NCI-H2171 treated with DMSO at 0.1 percent for 48 hours (cell line): ENCODE measurements around the gene TULP1.
A peak's percentile ranks its signal among the peaks of the same experiment; 100 is the strongest.
"Not testable (repeated sequence)": the region's sequence is repeated elsewhere in the genome, so short reads cannot be mapped to it uniquely, and the experiment has no call there.

ENCODE experiments used
- DNase-seq: peaks from one replicate; lab custom pipeline; 2025; lab: John Stamatoyannopoulos, UW

Gene TULP1

DNA sequence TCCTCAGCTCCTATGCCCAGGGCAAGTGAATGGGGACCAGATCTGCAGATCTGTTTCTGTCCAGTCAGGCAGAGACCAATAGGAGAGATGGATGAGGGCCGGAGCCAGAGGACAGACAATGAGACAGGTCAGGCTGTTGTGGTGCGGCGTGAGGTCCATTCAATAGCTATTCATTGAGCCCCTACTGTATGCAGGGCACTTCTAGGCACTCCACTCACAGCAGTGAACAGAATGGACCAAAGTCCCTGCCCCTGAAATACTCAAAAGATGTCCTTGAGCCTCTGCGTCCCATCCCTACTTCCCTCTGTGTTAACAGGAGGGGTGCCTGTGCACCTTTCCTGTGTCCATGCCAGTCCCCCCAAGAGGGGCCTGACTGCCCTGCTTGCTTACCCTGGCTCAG is 8.5 kb upstream of the TULP1 start:
- DNase-seq = no peak

DNA sequence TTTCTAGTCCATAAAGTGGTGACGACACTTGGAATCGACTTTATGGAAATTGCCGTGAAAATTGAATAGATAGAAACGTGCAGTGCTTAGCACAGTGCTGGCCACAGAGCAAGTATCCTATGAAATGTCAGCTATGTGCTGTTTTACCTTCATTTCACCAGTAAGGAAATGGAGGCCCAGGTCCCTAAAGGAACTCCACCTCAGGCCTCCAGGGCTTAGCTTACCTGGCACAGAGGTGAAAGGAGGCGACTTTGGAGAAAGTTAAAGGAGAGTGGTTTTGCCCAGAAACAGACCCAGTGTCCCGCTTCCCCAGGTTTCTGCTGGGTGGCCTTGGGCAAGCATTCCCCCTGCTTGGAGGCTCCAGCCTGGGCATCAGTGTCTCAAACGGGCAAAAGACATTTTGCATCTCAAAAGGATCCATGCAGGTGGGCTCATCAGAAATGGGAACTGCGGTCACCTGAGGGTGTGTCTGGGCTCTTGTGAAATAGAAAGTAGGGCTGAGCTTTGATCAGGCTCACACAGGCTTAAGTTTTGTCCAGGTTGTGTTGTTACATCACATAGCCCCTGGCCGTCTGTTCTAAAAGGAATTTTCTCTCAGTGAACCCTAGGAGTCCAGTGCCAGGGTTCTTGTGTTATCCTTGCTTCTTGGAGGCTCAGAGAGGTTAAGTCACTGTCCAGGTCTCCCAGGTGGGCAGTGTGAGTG is 6.8 kb upstream of the TULP1 start:
- DNase-seq = no peak

DNA sequence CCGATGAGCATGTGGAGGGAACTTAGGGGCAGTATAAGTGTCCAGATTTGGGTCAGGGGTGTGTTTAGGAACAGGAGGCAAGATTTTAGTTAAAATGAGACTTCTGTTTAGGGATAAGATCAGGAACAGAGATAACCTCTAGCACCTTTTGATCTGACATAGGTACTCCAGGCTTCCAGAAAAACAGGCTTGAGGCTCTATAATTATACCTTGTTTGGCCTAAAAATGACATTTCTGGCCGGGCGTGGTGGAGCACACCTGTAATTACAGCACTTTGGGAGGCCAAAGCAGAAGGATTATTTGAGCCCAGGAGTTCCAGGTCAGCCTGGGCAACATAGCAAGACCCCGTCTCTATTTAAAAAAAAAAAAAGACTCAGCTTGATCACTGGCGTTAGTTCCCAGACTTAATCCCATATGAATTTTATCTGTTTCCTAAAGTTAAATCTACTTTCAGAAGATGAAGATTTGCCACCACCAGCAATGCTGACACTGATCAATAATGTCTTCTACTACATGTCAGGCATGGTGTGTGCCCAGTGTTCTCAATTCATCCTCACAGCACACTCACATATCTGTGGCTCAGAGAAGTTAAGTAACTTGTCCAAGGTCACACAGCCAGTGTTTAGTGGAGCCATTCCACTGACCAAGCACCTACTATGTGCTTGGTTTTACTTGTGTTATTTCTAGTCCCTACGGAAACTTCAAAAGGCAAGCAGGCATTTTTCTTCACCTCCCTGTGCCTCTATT is 6.0 kb upstream of the TULP1 start:
- DNase-seq = no peak

DNA sequence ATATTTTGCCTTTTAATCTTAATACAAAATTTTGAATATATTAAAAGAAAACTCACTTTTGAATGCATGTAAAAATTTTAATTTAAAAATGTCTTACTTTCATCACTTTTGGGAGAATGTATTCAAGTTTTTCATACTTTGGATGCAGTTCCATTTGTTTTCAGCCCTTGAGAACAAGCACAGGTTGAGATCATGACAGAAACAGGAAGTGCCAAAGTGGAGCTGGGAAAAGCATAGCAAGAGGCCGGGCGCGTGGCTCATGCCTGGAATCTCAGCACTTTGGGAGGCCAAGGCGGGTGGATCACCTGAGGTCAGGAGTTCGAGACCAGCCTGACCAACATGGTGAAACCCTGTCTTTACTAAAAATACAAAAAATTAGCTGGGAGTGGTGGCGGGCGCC is 5.3 kb upstream of the TULP1 start:
- DNase-seq = not testable (repeated sequence)

- DNase-seq = no peak
Observed at GRCh38 chr6:35516712-35517111, 4.0 kb upstream of the TULP1 start.

DNA sequence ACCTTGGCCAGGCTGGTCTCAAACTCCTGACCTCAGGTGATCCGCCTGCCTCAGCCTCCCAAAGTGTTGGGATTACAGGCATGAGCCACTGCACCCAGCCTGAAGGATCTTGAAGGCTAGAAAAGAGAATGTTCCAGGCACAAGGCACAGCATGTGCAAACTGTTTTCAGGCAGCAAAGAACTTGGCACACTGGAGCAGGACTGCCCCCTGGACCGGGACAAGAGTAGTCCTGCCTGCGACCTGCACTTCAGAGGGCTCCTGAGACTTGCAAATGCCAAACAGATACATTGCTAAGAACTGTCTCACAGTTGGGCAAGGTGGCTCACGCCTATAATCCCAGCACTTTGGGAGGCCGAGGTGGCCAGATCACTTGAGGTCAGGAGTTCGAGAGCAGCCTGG is 3.2 kb upstream of the TULP1 start:
- not testable (repeated sequence) for DNase-seq

DNA sequence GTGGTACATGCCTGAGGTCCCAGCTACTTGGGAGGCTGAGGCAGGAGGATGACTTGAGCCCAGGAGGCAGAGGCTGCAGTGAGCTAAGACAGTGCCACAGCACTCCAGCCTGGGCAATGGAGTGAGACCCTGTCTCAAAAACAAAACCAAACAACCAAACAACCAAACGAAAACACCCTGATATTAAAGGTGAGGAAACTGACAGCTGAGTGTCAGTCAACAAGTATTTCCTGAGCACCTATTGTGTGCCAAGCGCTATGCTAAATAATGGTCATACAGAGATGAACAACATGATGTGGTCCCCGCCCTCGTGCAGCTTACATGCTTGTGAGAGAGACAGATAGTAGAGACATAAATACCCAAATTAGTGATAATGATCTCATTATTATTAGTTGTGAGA is 1.9 kb upstream of the TULP1 start:
- no peak for DNase-seq

GRCh38 chr6:35512006-35512405 is 690 bp downstream of the TULP1 start:
- no peak for DNase-seq

DNA sequence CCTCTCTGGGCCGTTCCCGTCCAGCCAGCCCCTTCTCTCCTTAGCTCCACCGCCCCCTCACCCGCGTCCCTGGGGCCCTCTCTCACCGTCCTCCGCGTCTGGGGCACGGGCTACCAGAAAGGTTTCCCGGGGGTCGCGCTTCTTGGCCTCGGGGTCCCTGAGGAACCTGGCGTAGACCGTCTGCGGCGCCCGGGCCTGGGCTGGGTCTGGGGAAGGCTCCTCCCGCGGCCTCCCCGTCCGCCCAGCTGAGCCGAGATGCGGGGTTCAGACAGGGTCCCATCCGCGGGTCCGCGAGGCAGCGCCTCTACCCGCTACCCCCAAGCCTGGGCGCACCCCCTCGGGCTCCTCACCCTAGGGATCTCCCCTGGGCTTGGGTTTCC is 1.1 kb downstream of the TULP1 start:
- DNase-seq = no peak

DNA sequence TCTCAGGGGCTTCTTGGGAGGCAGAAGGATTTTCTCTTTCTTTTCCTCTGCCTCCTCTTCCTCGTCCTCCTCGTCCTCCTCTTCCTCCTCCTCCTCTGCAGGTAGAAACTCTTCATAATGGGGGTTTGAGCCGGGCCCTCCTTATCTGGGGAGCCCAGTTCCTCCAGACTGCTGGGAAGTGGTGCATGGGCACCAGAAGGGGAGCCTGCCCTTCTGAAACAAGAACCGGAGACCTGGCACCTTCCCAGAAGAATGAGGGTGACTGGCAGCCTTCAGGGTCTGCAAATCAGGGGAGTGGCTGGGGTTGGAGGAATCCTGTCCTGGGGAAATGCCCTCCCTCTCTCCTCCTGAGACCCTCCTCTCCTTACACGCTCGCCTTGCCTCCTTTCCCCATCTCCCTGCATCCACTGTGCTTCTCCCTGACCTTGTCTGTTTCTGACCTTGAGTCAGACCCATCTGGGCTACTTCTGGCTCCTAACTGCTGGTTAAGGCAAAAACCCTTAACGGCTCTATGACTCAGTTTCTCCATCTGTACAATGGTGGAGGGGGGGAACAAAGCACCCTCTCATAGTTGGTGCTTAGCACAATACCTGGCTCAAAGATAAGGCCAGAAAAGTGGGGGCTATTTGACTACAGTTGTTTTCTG is 1.7 kb downstream of the TULP1 start:
- DNase-seq = no peak

DNA sequence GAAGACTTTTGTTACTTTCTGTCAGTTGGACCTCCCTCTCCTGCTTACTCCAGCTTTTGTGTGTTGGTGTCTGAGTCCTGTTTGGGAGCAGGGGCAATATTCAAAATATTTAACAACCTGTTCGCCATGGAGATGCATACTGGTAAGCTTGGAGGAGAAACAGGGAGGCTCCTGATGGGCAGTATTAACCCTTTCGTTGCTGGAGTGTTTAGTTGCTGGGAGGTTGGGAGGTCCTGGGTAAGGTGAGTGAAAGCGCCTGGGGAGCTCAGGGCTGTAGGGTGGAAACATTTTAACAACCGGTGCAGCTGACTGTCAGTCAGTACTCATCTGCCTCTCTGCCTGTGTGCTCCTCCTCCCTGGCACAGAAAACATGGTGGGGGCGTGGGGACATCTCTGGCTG is 4.2 kb downstream of the TULP1 start:
- DNase-seq = no peak

DNA sequence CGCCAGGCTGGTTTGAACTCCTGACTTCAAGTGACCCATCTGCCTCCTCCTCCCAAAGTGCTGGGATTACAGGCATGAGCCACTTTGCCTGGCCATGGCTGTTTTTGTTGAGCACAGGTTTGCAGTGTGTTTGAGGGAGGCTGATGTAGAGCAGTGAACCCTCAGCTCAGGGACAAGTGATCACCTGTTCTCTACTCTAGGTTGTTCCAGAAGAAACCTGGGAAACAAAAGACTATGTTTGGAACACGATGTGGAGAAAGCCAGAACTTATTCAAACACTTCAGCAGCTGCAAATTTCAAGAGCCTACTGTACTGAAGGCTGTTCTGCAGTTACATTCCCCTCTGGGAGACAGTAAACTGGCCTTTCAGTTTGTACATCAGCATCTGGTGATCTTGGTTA is 4.7 kb downstream of the TULP1 start:
- DNase-seq = no peak

DNA sequence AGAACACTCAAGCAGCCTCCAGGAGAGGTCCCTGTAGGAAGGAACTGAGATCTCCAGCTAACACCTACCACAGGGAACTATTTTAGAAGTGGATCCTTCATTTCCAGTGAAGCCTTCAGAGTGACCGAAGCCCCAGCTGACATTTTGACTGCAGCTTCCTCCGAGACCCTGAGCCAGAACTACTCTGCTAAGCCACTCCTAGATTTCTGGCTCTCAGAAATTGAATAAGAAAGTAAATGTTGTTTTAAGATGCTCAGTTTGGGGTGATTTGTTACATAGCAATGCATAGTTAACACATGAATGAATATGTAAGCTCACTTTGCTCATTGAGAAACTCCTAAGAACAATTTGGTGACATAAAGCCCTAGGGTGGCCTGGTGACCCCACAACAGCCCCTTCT is 5.5 kb downstream of the TULP1 start:
- no peak for DNase-seq

DNA sequence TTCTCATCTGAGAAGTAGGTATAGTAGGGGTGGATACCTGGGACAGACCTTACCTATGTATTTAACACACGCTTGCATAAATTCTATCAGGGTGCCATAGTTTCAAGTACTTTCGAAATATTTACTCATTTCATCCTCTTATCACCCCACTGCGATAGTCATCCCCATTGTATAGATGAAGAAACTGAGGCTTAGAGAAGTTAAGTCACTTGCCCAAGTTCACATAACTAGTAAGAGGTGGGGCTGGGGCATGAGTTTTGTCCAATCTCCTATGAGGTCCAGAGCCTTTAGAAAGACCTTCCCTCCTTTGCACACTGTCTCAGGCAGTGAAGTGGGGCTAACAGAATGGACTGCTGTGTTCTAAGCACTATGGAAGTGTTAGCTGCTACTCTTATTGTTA is 6.2 kb downstream of the TULP1 start:
- no peak for DNase-seq

- DNase-seq = no peak
Observed at GRCh38 chr6:35505999-35506412, 6.7 kb downstream of the TULP1 start.

DNA sequence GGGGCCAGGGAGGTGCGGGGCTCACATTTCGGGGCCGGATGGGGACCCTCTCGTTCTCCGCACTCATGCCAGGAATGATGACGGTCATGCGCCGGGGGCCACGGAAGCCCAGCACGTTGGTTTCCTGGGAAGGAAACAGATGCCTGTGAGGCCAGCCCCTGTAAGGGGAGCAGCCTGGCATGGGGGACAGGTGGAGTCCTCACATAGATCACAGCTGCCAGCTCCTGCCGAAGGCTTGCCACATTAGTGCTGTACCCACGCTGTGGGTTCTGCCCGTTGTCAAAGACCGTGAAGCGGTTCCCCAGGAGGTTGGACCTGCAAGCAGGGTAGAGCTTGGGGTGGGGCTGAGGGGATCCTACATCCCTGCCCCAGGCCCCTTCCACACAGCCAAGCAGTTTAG is 9.2 kb downstream of the TULP1 start:
- peak; percentile 57 for DNase-seq

DNA sequence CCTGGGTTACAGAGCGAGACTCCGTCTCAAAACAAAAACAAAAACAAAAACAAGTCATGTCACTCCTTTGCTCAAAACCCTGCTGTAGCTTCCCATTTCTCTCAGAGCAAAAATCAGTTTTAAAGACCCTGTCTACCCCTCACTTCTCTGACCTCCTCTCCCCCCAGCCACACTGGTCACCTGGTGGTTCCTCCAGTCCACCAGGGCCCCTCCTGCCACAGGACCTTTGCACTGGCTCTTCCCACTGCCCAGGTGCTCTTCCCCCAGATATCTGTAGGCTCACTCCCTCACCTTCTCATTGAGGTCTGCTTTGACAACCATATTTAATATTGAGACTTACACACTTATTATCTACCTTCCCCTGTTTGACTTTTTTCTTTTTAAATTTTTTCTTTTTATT is 10.9 kb downstream of the TULP1 start:
- DNase-seq = no peak

DNA sequence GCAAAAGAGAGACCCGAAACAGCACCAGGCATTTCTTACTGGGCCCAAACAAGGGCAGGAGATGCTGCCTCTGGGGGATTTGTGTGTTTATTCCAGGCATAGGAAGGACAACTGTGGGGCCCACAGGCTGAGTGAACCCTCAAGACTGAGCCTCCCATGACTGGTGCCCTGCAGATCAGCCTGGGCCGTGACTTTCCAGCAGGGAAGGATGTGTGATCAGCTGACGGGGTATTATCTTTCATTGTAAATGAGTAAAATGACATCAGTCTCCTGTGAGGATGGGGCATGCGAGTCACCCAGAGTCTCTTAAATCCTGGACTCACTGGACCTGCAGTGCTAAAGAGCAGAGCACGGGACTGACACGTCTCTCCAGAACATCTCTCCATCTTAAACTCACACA is 11.9 kb downstream of the TULP1 start:
- DNase-seq = peak; percentile 72

DNA sequence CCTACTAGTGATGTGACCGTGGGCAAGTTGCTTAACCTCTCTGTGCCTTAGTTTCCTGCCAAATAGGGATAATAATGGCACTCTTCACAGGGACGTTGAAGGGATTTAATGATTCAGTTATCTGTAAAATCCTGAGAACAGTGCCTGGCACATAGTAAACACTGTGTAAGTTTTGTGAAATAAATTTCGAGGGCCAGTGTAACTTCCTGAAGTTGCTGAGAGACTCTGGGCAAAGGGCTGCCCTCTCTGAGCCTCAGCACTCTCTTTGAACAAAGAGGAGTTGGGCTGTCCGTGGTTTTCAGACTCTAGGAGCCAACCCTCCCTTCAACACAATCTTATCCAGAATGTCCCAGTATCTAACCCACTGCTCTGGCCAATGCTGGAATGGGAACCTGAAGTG is 13.3 kb downstream of the TULP1 start:
- DNase-seq = no peak

DNA sequence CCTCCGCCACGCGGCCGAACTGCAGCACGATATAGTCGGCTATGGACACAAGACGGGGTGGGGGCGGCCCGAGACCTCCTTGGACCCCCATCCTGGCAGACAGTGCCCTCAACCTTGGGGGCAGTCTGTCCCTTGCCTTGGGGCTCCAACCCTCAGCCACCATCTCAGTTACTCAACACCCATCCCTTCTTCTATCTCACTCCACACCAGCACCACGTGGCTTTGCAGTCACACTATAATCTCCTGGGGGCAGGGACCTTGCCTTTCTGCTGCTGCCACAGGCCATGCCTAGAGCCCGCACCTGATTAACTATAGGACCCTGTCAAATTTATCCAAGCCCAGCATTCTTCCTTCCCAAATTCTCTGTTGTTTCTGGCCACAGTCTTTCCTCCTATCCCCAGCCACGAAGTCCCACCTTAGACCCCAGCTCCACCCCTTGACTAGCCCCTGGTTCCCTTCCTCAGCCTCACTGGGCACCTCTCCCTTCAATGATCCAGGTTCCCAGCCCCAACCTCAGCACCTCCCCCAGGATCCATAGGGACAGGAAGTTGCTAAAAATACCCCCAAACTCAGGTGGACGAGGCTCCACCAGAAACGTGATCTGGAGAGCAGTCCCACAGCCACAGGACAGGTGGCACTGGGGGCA is 14.2 kb downstream of the TULP1 start:
- DNase-seq = no peak

DNA sequence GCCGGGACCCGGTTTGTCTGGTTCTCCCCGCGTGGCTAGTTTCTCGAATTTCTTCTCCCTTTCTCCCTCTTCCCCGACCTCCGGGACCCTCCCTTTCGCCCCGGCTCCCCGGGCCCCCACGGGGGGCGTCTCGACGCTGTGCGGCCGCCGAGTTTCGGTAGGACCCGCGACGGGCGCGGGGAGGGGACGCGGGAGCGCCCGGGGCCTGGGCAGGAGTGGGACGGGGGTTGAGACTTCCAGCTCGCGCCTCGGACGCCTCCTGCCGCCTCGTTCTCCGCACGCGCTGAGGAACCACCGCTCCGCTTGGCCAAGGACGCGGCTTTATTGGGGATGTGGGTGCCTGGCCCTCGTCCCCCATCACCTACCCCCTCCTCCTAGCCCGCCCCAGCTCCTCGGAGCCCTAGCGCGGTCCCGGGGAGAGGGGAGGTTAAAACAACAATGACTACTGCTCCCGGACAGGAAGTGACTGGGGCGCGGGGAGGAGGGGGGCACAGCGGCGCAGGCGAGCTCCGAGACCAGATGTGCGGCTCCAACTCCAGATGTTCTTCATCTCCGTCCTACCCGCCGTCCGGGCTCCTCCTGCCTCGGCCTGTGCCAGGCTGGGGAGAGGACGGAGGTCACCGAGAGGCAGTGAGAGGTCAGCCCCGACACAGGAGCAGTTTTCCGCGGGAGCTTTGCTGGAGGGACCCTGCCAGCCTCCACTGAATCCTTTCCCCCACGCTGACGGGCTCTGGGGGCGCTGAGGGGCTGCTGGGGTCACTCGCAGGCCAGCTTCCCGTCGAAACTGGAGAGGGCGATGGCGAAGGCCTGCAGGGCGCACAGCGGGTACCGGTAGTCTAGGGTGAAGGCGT is 14.9 kb downstream of the TULP1 start:
- DNase-seq = peak; percentile 34
